ENCODE data around the gene NUTM2B.
"Not testable (repeated sequence)": the region's sequence is repeated elsewhere in the genome, so short reads cannot be mapped to it uniquely, and the experiment has no call there.

GRCh38 chr10:79683884-79684720 lies 18.9 kb upstream of the NUTM2B start:
- not testable (repeated sequence) for TF ChIP-seq CTCF (IDR thresholded peaks at IDR 0.05); SMC3 (IDR thresholded peaks at IDR 0.05); GATA3 (IDR thresholded peaks at IDR 0.05; ENCODE audit: borderline replicate concordance); POLR2A (IDR thresholded peaks at IDR 0.05; ENCODE audit: low read length); CHD4 (IDR thresholded peaks at IDR 0.05; ENCODE audit: borderline replicate concordance); EHF (CRISPR knock-in tag; IDR thresholded peaks at IDR 0.05); EHMT2 (IDR thresholded peaks at IDR 0.05; ENCODE audit: low read depth)
